Measurements from ENCODE around the gene NDST3.
A peak's percentile ranks its signal among the peaks of the same experiment; 100 is the strongest.
"Not testable (repeated sequence)": the region's sequence is repeated elsewhere in the genome, so short reads cannot be mapped to it uniquely, and the experiment has no call there.

NDST3 gene

DNA sequence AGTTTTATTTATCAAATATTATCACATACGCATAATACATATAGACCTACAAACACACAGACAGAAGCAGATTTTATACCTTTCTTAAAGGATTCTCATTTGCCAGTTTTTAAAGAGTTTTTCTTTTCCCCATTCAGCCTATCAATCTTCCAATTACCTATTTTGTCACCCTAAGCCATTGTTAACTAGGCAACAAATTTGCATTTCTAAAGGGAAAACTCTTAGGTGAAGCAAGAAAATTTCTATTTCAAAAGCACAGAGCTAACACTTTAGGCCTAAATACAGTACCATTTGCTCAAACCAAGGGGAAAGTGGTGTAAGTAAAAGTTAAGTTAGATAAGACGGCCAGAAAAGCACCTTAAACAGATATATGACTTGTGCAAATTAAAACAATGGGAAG is 156.6 kb downstream of the NDST3 start:
- DNase-seq, result no peak

- no peak for DNase-seq
These were observed 159.1 kb downstream of the NDST3 start for GRCh38 chr4:118193421-118193820.

GRCh38 chr4:118206627-118207026 is 172.3 kb downstream of the NDST3 start:
- no peak for DNase-seq

- no peak for DNase-seq
These were observed 178.8 kb downstream of the NDST3 start for GRCh38 chr4:118213101-118213500.

- DNase-seq, result no peak
These were observed 181.5 kb downstream of the NDST3 start for GRCh38 chr4:118215826-118216225.

DNA sequence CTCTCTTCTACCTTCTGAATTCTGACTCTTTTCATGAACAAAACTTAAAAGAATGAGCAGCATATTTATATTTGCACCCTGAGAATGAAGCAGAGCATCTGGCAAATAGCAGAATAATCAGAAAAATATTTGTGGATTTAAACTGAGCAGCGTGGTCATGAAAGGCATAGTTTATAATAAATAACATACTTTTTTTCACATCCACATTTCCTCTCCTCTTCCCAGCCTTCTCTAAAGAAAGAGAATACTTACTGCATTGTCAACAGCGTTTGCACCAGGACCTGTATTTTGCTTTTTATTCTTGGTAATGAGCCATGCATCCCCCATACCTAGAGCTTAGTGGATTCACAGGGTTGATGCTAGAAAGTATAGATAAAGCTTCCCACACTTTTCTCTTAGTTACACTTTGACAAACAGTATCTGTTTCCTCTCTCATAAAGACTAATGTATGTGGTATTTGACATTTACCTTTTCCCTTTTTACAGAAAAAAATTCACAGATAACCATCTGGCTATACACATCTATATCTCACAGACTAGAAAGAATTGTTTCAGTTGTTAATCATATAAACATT is 187.0 kb downstream of the NDST3 start:
- no peak for DNase-seq

DNA sequence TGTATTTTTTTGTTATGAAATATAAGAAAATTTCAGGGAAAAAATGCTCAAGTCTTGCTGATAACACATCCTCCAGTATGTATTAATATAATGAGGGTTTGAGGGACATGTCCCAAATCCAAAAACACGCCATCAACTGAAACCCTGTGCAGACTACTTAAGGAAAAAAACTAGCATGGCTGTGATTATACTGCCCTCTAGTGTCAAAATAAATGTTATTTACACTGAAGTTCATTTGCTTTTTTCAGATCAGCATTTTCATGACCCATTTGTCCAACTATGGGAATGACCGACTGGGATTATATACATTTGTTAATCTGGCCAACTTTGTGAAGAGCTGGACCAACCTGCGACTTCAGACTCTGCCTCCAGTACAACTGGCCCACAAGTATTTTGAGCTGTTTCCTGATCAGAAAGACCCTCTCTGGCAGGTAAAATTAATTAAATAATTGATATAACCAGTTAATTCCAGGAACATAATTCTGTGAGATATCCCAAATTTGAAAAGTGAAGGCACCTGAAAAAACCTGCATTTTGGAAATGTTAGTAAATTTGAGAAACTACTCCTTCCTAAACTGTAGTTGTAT is 190.1 kb downstream of the NDST3 start:
- DNase-seq, result peak; percentile 48

DNA sequence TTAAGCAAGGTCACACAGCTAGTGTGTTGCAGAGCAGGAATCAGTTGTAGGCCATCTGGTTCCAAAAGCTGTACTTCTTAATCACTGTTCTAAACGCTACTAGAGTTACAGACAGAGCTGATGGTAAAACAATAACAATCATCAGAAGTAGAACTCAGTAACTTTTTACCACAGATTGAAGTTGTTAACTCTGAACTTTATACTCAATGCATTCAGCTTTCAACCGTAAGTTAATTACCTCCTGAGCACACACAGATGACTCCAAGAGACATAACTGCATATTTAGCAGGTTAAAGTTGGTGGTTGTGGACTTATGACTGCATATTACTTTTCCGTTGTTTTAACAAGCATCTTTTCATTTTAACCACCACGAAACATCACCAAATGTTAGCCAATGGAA is 191.2 kb downstream of the NDST3 start:
- no peak for DNase-seq

DNA sequence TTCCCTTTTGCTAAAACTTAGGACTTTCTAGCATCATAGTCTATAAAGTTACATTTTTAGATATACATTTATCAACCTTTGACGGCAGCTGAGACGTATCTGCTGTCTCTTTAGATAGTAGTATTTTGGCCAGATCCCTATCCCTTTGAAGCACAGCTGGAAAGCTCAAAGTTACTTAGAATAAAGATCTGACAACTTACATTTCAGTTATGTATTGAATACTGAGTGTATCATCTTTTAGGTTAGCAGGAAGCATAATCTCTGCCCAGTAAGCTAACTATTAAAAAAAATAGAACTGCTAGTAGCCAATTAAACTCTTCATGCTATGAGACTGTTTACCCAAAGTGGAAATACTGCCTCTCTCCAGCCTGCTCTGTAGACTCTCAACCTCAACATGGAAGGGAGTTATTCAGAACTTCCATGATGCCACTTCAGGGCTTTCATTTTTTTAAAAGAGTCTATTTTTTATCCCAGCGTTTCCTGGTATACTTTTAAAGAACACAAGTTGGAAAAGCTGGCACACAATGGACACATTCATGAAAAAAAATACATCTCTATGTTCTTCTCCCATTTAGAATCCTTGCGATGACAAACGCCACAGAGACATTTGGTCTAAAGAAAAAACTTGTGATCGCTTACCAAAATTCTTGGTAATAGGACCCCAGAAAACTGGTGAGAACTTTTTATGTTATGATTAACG is 192.2 kb downstream of the NDST3 start:
- DNase-seq, result no peak

- no peak for DNase-seq
These were observed 201.4 kb downstream of the NDST3 start for GRCh38 chr4:118235566-118236120.

GRCh38 chr4:118237531-118237930 is 203.2 kb downstream of the NDST3 start:
- no peak for DNase-seq

GRCh38 chr4:118249890-118250289 is 215.6 kb downstream of the NDST3 start:
- DNase-seq, result no peak

DNA sequence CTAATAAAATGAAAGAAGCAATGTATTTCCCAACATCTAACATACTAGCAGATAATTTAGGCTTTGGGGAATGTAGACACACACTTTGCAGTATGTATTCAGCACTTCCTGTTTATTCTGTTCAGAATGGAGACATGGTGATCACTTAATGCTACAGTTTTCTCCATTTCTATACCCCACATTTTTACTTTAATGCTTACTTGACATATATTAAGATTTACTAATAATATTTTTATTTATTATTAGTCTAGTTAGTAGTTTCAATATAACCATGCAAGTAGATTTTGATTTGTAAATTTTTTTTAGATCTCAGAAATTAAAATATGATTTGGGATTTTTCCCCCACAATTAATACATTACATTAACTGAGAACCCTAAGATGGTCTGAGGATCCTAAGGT is 220.1 kb downstream of the NDST3 start:
- DNase-seq, result no peak

DNA sequence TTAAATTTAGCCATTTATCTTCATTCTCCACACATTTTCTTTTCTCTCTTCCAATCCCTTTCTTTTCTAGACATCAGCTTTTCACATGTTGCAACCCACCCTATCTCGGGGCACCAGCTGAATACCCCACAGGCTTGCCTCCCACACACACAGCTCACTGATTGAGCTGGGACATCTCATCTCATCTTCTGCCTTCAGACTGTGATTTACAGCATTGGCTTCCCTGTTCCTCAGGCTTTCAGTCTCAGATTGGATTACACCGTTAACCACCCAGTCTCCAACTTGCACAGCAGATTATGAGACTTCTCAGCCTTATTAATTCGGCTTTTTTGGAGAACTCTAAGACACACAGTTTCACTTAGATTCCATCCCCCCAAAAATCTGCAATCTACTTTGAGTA is 224.8 kb downstream of the NDST3 start:
- DNase-seq, result no peak

- DNase-seq, result no peak
These were observed 226.0 kb downstream of the NDST3 start for GRCh38 chr4:118260309-118260708.

GRCh38 chr4:118264096-118264495 is 229.8 kb downstream of the NDST3 start:
- DNase-seq, result no peak

- no peak for DNase-seq
These were observed 231.2 kb downstream of the NDST3 start for GRCh38 chr4:118265312-118266144.

GRCh38 chr4:118266145-118266496 is 231.8 kb downstream of the NDST3 start:
- DNase-seq, result not testable (repeated sequence)

DNA sequence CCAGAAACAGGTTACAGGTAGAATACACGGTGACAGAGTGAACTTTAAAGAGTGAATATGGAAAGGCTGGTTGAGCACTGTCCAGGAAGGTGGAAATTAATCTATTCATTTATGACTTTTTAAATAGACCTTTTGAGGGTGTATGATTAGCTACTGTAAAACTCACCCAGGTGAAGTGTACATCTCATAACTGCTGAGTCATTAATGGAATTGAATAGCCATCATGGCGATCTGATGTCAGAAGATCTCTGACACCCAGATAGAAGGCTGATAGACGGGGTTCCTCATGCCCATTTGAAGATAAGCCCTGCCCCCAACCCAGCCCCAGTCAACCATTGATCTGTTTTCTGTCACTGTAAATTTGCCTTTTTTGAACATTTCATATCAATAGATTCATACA is 234.5 kb downstream of the NDST3 start:
- DNase-seq, result no peak

- peak; percentile 51 for DNase-seq
These were observed 236.2 kb downstream of the NDST3 start for GRCh38 chr4:118270492-118270891.

GRCh38 chr4:118271788-118272187 is 237.5 kb downstream of the NDST3 start:
- DNase-seq, result no peak

DNA sequence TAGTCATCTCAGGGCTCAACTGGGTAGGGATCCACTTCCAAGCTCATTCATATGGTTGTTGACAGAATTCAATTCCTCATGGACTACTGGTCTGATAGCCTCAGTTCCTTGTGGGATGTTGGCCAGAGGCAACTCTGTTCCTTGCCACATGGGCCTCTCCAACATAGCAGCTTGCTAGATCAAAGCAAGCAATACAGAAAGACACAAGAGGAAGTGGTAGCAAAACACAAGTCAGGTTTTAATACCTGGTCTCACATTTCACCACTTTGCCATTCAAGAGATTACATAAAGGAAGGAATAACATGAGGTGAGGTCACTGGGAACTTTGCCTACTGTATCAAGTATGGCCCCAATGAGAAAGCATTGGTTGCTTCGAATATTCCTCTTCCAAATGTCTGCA is 239.4 kb downstream of the NDST3 start:
- no peak for DNase-seq

- DNase-seq, result no peak
These were observed 242.3 kb downstream of the NDST3 start for GRCh38 chr4:118276580-118276979.

GRCh38 chr4:118277243-118277642 is 243.0 kb downstream of the NDST3 start:
- no peak for DNase-seq

Data from inflammatory macrophage treated with lipopolysaccharide for 4 hours (primary cell).